HEK293 (cell line): ENCODE data around the gene ELOVL5.

Source experiments
- CTCF ChIA-PET: fragments of 350-600 bp; formaldehyde crosslinking; extraction: SDS; loops from one replicate; lab custom pipeline; 2021; ENCODE audit warnings: antibody characterized with exemption; lab: Yijun Ruan, JAX
- POLR2A ChIA-PET: fragments of 300-600 bp; formaldehyde crosslinking; extraction: SDS; loops from one replicate; lab custom pipeline; 2020; ENCODE audit warnings: antibody characterized with exemption, inconsistent platforms; lab: Yijun Ruan, JAX
- H3K27ac ChIP-seq: fragments of 200-500 bp; sonication (Bioruptor generic); 2 replicates; pipeline ENCODE4 v1.5.1; 2014; ENCODE audit warnings: low read depth, low read length, control low read depth, inconsistent platforms; ENCODE audit errors: extremely low read depth
- H3K36me3 ChIP-seq, 2 experiments: fragments of 200-500 bp in 1 of 2; sonication (Bioruptor generic) in 1 of 2; 1 replicate in 1 of 2; 2 replicates in 1 of 2; pipeline ENCODE4 v1.5.1; 2014 to 2017; ENCODE audit warnings: inconsistent platforms in 2 of 2, low read length in 2 of 2; ENCODE audit not compliant: control insufficient read depth in 2 of 2, insufficient read depth in 1 of 2
- H3K4me1 ChIP-seq: fragments of 200-500 bp; sonication (Bioruptor generic); 2 replicates; pipeline ENCODE4 v1.5.1; 2014; ENCODE audit warnings: mild to moderate bottlenecking, low read length, inconsistent platforms; ENCODE audit not compliant: control insufficient read depth, insufficient read depth
- H3K4me3 ChIP-seq: 2 replicates; pipeline ENCODE4 v1.5.1; 2011; ENCODE audit warnings: low read depth, mild to moderate bottlenecking, control low read depth, low read length, moderate library complexity
- H3K9me3 ChIP-seq: fragments of 200-500 bp; sonication (Bioruptor generic); 2 replicates; pipeline ENCODE4 v1.5.1; 2014; ENCODE audit warnings: low read depth, low read length, inconsistent platforms; ENCODE audit not compliant: control insufficient read depth, insufficient read depth
- AEBP2 ChIP-seq: fragments of 450-650 bp; formaldehyde crosslinking; IDR thresholded peaks from 2 replicates; pipeline ENCODE4 v1.5.1; 2016; ENCODE audit warnings: missing biosample characterization, missing genetic modification characterization, borderline replicate concordance
- PRDM1 ChIP-seq: fragments of 450-650 bp; formaldehyde crosslinking; IDR thresholded peaks from 2 replicates; pipeline ENCODE4; 2016; ENCODE audit warnings: missing biosample characterization, missing genetic modification characterization
- PRDM10 ChIP-seq: fragments of 450-650 bp; formaldehyde crosslinking; IDR thresholded peaks from 2 replicates; pipeline ENCODE4 v1.5.1; 2016; ENCODE audit warnings: missing biosample characterization, missing genetic modification characterization
- RBAK ChIP-seq: fragments of 450-650 bp; formaldehyde crosslinking; IDR thresholded peaks from 2 replicates; pipeline ENCODE4 v1.5.1; 2016; ENCODE audit warnings: missing biosample characterization, missing genetic modification characterization
- SCRT1 ChIP-seq: fragments of 450-650 bp; formaldehyde crosslinking; IDR thresholded peaks from 2 replicates; pipeline ENCODE4 v1.5.1; 2016; ENCODE audit warnings: missing biosample characterization, missing genetic modification characterization, borderline replicate concordance
- SCRT2 ChIP-seq: fragments of 450-650 bp; formaldehyde crosslinking; IDR thresholded peaks from 2 replicates; pipeline ENCODE4 v1.5.1; 2016; ENCODE audit warnings: missing biosample characterization, missing genetic modification characterization
- WT1 ChIP-seq: fragments of 450-650 bp; formaldehyde crosslinking; IDR thresholded peaks from 2 replicates; pipeline ENCODE4 v1.5.1; 2016; ENCODE audit warnings: missing biosample characterization, missing genetic modification characterization
- ZBTB11 ChIP-seq: fragments of 450-650 bp; formaldehyde crosslinking; conservative IDR thresholded peaks from 2 replicates; pipeline ENCODE4 v1.5.1; 2016; ENCODE audit warnings: low read depth, missing biosample characterization, missing genetic modification characterization
- ZBTB20 ChIP-seq: fragments of 450-650 bp; formaldehyde crosslinking; IDR thresholded peaks from 2 replicates; pipeline ENCODE4 v1.5.1; 2016; ENCODE audit warnings: missing biosample characterization, missing genetic modification characterization
- ZBTB44 ChIP-seq: fragments of 450-650 bp; IDR thresholded peaks from 2 replicates; pipeline ENCODE4 v1.5.1; 2018; ENCODE audit warnings: missing biosample characterization, mild to moderate bottlenecking, missing genetic modification characterization
- ZNF280D ChIP-seq: fragments of 450-650 bp; formaldehyde crosslinking; IDR thresholded peaks from 2 replicates; pipeline ENCODE4 v1.5.1; 2016; ENCODE audit warnings: missing biosample characterization, missing genetic modification characterization

The ELOVL5 gene

GRCh38 chr6:53347921-53348370 lies 804 bp downstream of the ELOVL5 start (continued):
- no peak for TF ChIP-seq ZBTB11
- no peak for TF ChIP-seq AEBP2 (tag by site-specific recombination)
- TF ChIP-seq, all 188 proteins: peak for 27

- H3K9me3 ChIP-seq = no peaks in the 10 kb centered on the region
- H3K4me3 ChIP-seq = peak overlapping the region; percentile 90
- TF ChIP-seq PRDM10 (peak; percentile 88), ZNF280D (tag by site-specific recombination) (no peak), RBAK (tag by site-specific recombination) (no peak), WT1 (tag by site-specific recombination) (no peak), SCRT1 (peak; percentile 85; the same call in 1 of the 2 replicates), PRDM1 (tag by site-specific recombination) (peak; percentile 84), ZBTB44 (tag by site-specific recombination) (peak; percentile 53; the same call in 1 of the 2 replicates), ZBTB20 (no peak), SCRT2 (tag by site-specific recombination) (peak; percentile 96)
- peaks cover 6% of the 10 kb centered on the region for H3K4me1 ChIP-seq
- POLR2A ChIA-PET = interaction anchor here (0.6 to 3.3 kb wide), 8 partner anchors 12 to 175 kb away, joined by 3 to 30 read pairs (median 4); no protein-coding TSS in a partner anchor
- peaks cover 0 to 3% of the 10 kb centered on the region in 2 experiments; a peak in 1 of 3 replicates for H3K36me3 ChIP-seq
- CTCF ChIA-PET = interaction anchor here (0.6 to 2.4 kb wide), 12 partner anchors 9 to 176 kb away, joined by 3 to 11 read pairs (median 4); no protein-coding TSS in a partner anchor
- peak overlapping the region; percentile 86 for H3K27ac ChIP-seq
These were observed 1.4 kb downstream of the ELOVL5 start for GRCh38 chr6:53347250-53347920.
